ENCODE measurements around the gene TBX21. TPM values are rescaled to one million over a fixed set of nuclear protein-coding genes. Genes with fewer than 3 reads are reported as not detected.

TBX21 gene
- total and polyA plus RNA-seq, 8 donors: 0.25 to 2.8 (median 0.46) TPM; not detected in 1

GRCh38 chr17:47686276-47686635 lies 46.8 kb upstream of the TBX21 start:
- no peaks in the 10 kb centered on the region for H3K9me3 ChIP-seq
- peaks cover 0 to 16% of the 10 kb centered on the region in 2 donors for H3K4me1 ChIP-seq
- intact Hi-C loops (cut with DNase I): no loop called here
- H3K36me3 ChIP-seq: peaks cover 0 to 50% of the 10 kb centered on the region in 2 donors
- H3K27me3 ChIP-seq: no peaks in the 10 kb centered on the region
- no peak for TF ChIP-seq CTCF (IDR thresholded peaks at IDR 0.05)
- H3K4me3 ChIP-seq: no peak overlapping the region
- ATAC-seq: no peak
- peak overlapping the region in 1 of 2 donors; percentile 58 for H3K27ac ChIP-seq
- DNase-seq: no peak

GRCh38 chr17:47686664-47687327 lies 46.2 kb upstream of the TBX21 start:
- Histone ChIP-seq H3K4me3 (no peak overlapping the region), H3K9me3 (no peaks in the 10 kb centered on the region), H3K36me3 (peaks cover 0 to 44% of the 10 kb centered on the region in 2 donors), H3K27ac (peak overlapping the region in 1 of 2 donors; percentile 58), H3K4me1 (peaks cover 0 to 16% of the 10 kb centered on the region in 2 donors), H3K27me3 (no peaks in the 10 kb centered on the region)
- TF ChIP-seq CTCF (IDR thresholded peaks at IDR 0.05): no peak
- intact Hi-C loops (cut with DNase I): no loop called here
- DNase-seq (no peak), ATAC-seq (no peak)

GRCh38 chr17:47687328-47687690 lies 45.7 kb upstream of the TBX21 start:
- Histone ChIP-seq H3K9me3 (no peaks in the 10 kb centered on the region), H3K27ac (no peak overlapping the region), H3K27me3 (no peaks in the 10 kb centered on the region), H3K4me3 (no peak overlapping the region), H3K36me3 (peaks cover 0 to 39% of the 10 kb centered on the region in 2 donors), H3K4me1 (peaks cover 0 to 19% of the 10 kb centered on the region in 2 donors)
- no peak for TF ChIP-seq CTCF (IDR thresholded peaks at IDR 0.05)
- ATAC-seq (no peak), DNase-seq (no peak)
- intact Hi-C loops (cut with DNase I): no loop called here

GRCh38 chr17:47687748-47688147 lies 45.3 kb upstream of the TBX21 start:
- Histone ChIP-seq H3K9me3 (no peaks in the 10 kb centered on the region), H3K4me1 (peaks cover 0 to 23% of the 10 kb centered on the region in 2 donors), H3K27me3 (no peaks in the 10 kb centered on the region), H3K36me3 (peaks cover 0 to 35% of the 10 kb centered on the region in 2 donors), H3K4me3 (no peak overlapping the region), H3K27ac (no peak overlapping the region)
- peak; percentile 54 for ATAC-seq
- intact Hi-C loops (cut with DNase I): no loop called here
- no peak for DNase-seq
- TF ChIP-seq CTCF (IDR thresholded peaks at IDR 0.05): no peak

GRCh38 chr17:47690121-47690520 lies 42.9 kb upstream of the TBX21 start:
- peaks cover 0 to 30% of the 10 kb centered on the region in 2 donors for H3K4me1 ChIP-seq
- peaks cover 0 to 11% of the 10 kb centered on the region in 2 donors for H3K36me3 ChIP-seq
- ATAC-seq: no peak
- no peak for DNase-seq
- H3K9me3 ChIP-seq: no peaks in the 10 kb centered on the region
- no peak overlapping the region for H3K4me3 ChIP-seq
- no peak overlapping the region for H3K27ac ChIP-seq
- no peak for TF ChIP-seq CTCF (IDR thresholded peaks at IDR 0.05)
- intact Hi-C loops (cut with DNase I): no loop called here
- no peaks in the 10 kb centered on the region for H3K27me3 ChIP-seq

All from left lung (tissue), 10 donors.